ENCODE measurements around the gene NUDT3. TPM values are rescaled to one million over a fixed set of nuclear protein-coding genes. Genes with fewer than 3 reads are reported as not detected.

Gene NUDT3
- total and polyA plus RNA-seq, 4 donors = 9.0 to 38.5 (median 22.8) TPM

DNA sequence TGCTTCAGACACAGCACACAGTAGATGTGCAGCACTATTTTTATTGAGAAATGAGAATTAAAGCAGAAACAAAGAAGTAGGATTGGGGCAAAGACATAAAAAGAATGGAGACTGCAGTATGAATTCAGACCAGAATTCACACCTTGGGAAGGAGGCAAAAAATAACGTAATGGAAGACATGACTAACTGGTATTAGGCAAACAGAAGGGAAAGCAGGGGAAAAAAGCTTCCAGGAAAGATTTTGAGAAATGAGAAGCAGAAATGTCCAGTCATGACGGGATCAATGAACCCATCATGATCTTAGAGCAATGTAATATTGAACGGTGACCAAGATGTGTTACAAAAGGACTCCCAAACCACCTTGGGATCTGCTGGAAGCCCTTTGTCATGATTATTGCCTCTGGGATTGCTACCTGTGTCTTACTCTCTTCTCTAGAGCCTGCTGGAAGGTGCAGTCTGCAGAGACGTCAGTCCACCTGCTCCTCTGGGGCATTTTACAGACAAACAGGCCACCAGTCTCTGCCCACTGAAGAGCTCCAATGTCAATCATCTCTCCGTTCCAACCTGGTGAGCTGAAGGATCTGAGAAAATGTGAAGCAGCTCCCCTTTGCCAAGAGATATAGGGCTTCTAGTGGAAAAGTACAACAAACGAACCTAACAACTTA is 8.7 kb downstream of the NUDT3 start:
- ATAC-seq (ENCODE audit: insufficient read depth, low FRiP score) = no peak
- no peak for DNase-seq
- Histone ChIP-seq H3K9ac (ENCODE audit: insufficient read depth in 1 of 2, low read length in 2 of 2) (no peak overlapping the region), H3K27me3 (ENCODE audit: control insufficient read depth in 3 of 3, insufficient read depth in 3 of 3, low read length in 2 of 3) (no peaks in the 10 kb centered on the region), H3K27ac (ENCODE audit: low read depth in 1 of 2, low read length in 1 of 2) (peak overlapping the region in 1 of 2 donors; percentile 2), H3K36me3 (ENCODE audit: control insufficient read depth in 4 of 4, insufficient read depth in 4 of 4, low read length in 4 of 4) (no peaks in the 10 kb centered on the region), H3K4me1 (ENCODE audit: control insufficient read depth in 5 of 5, insufficient read depth in 5 of 5, low read length in 5 of 5) (peaks cover 0 to 17% (median 5%) of the 10 kb centered on the region in 5 donors), H3K9me3 (ENCODE audit: control insufficient read depth in 4 of 4, insufficient read depth in 3 of 4, low read length in 3 of 4) (no peaks in the 10 kb centered on the region), H3K4me3 (no peak overlapping the region)
- TF ChIP-seq, protein P1, sequence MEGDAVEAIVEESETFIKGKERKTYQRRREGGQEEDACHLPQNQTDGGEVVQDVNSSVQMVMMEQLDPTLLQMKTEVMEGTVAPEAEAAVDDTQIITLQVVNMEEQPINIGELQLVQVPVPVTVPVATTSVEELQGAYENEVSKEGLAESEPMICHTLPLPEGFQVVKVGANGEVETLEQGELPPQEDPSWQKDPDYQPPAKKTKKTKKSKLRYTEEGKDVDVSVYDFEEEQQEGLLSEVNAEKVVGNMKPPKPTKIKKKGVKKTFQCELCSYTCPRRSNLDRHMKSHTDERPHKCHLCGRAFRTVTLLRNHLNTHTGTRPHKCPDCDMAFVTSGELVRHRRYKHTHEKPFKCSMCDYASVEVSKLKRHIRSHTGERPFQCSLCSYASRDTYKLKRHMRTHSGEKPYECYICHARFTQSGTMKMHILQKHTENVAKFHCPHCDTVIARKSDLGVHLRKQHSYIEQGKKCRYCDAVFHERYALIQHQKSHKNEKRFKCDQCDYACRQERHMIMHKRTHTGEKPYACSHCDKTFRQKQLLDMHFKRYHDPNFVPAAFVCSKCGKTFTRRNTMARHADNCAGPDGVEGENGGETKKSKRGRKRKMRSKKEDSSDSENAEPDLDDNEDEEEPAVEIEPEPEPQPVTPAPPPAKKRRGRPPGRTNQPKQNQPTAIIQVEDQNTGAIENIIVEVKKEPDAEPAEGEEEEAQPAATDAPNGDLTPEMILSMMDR (IDR thresholded peaks at IDR 0.05; ENCODE audit: control extremely low read depth, extremely low read depth) = no peak
- WGBS, 2 donors = 69 to 73% methylated on average over 6 of the region's 6 CpGs

DNA sequence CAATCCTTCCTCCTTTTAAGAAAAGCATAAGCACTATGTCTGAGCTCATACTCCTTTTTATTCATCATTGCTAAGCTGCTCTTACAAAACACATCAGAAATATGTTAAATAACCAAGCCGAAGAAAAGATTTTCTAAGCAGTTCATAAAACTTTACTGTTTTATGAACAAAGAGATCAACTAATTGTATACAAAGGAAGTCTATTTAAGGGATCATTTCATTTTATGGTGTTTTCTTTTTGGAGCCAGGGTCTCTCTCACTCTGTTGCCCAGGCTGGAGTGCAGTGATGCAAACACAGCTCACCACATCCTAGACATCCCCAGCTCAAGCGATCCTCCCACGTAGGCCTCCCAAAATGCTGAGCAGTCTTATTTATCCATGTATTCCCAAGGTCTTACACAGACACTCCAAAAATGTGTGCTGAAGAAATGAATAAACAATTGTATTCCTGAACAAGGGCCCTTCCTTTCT is 9.3 kb downstream of the NUDT3 start:
- TF ChIP-seq, protein P1 (IDR thresholded peaks at IDR 0.05; ENCODE audit: control extremely low read depth, extremely low read depth) = no peak
- ATAC-seq (ENCODE audit: insufficient read depth, low FRiP score) = no peak
- H3K36me3 ChIP-seq (ENCODE audit: control insufficient read depth in 4 of 4, insufficient read depth in 4 of 4, low read length in 4 of 4) = no peaks in the 10 kb centered on the region
- H3K4me1 ChIP-seq (ENCODE audit: control insufficient read depth in 5 of 5, insufficient read depth in 5 of 5, low read length in 5 of 5) = peaks cover 0 to 14% (median 5%) of the 10 kb centered on the region in 5 donors
- 47 to 61% methylated on average over 3 of the region's 3 CpGs for WGBS, 2 donors
- no peak overlapping the region for H3K4me3 ChIP-seq
- no peak overlapping the region for H3K9ac ChIP-seq (ENCODE audit: insufficient read depth in 1 of 2, low read length in 2 of 2)
- no peaks in the 10 kb centered on the region for H3K9me3 ChIP-seq (ENCODE audit: control insufficient read depth in 4 of 4, insufficient read depth in 3 of 4, low read length in 3 of 4)
- no peak for DNase-seq
- H3K27ac ChIP-seq (ENCODE audit: low read depth in 1 of 2, low read length in 1 of 2) = no peak overlapping the region
- H3K27me3 ChIP-seq (ENCODE audit: control insufficient read depth in 3 of 3, insufficient read depth in 3 of 3, low read length in 2 of 3) = no peaks in the 10 kb centered on the region

DNA sequence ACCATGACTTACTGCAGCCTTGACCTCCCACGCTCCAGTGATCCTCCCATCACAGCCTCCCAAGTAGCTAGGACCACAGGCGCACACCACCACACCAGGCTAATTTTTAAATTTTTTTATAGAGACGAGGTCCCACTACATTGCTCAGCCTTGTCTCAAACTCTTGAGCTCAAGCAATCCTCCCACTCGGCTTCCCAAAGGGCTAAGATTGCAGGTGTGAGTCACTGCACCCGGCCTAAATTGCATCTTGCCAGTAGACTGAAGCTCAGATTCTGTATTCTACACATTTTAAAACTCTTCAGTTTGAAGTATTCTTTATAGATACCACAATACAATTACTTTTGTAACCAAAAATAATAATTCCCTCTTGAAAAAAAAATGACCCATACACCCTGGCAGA is 11.4 kb downstream of the NUDT3 start:
- no peak overlapping the region for H3K4me3 ChIP-seq
- WGBS, 2 donors = 91 to 93% methylated on average over 5 of the region's 5 CpGs
- no peak overlapping the region for H3K27ac ChIP-seq (ENCODE audit: low read depth in 1 of 2, low read length in 1 of 2)
- H3K27me3 ChIP-seq (ENCODE audit: control insufficient read depth in 3 of 3, insufficient read depth in 3 of 3, low read length in 2 of 3) = no peaks in the 10 kb centered on the region
- ATAC-seq (ENCODE audit: insufficient read depth, low FRiP score) (no peak), DNase-seq (no peak)
- no peak overlapping the region for H3K9ac ChIP-seq (ENCODE audit: insufficient read depth in 1 of 2, low read length in 2 of 2)
- H3K9me3 ChIP-seq (ENCODE audit: control insufficient read depth in 4 of 4, insufficient read depth in 3 of 4, low read length in 3 of 4) = no peaks in the 10 kb centered on the region
- TF ChIP-seq, protein P1 (IDR thresholded peaks at IDR 0.05; ENCODE audit: control extremely low read depth, extremely low read depth) = no peak
- no peaks in the 10 kb centered on the region for H3K36me3 ChIP-seq (ENCODE audit: control insufficient read depth in 4 of 4, insufficient read depth in 4 of 4, low read length in 4 of 4)
- H3K4me1 ChIP-seq (ENCODE audit: control insufficient read depth in 5 of 5, insufficient read depth in 5 of 5, low read length in 5 of 5) = peaks cover 0 to 14% (median 5%) of the 10 kb centered on the region in 5 donors
